Astrocyte of the cerebellum (primary cell): ENCODE data around the gene PLEKHO2.

ENCODE experiments used
- DNase-seq: peaks from one replicate; pipeline ENCODE4 v3.0.0-alpha.2; 2011; ENCODE audit warnings: low read depth
- H3K4me3 ChIP-seq: 2 replicates; pipeline ENCODE4 v1.5.1; 2011; ENCODE audit warnings: mild to moderate bottlenecking, low read depth, low read length, moderate library complexity
- in situ Hi-C: cut with HindIII; loops from 2 replicates; pipeline ENCODE4 v1.10.0; 2017; ENCODE audit warnings: low sequenced_read_pairs
- TF ChIP-seq, protein P1 (sequence below): IDR thresholded peaks from 2 replicates; pipeline ENCODE4 v1.5.1; 2012; ENCODE audit warnings: low read length, low read depth, moderate library complexity, mild to moderate bottlenecking; ENCODE audit errors: missing control alignments

Gene PLEKHO2

DNA sequence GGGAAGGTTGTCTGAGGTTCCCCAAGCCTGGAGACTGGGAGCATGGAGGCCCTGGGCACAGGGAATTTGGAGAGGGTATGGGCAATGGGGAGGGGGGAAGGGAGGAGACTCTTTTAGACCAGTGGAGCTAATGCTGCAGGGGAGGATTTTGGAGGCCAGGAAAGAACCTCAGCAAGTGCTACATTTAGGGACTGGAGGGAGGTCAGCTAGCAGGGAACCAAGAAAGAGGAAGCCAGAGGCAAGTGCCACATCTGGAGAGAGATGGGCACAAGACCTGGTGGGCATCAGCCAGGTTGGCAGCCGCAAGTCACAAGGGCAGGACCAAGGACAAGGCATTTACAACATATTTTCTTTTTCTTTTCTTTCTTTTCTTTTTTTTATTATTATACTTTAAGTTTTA is 20.7 kb downstream of the PLEKHO2 start:
- H3K4me3 ChIP-seq = no peak overlapping the region
- TF ChIP-seq, protein P1, sequence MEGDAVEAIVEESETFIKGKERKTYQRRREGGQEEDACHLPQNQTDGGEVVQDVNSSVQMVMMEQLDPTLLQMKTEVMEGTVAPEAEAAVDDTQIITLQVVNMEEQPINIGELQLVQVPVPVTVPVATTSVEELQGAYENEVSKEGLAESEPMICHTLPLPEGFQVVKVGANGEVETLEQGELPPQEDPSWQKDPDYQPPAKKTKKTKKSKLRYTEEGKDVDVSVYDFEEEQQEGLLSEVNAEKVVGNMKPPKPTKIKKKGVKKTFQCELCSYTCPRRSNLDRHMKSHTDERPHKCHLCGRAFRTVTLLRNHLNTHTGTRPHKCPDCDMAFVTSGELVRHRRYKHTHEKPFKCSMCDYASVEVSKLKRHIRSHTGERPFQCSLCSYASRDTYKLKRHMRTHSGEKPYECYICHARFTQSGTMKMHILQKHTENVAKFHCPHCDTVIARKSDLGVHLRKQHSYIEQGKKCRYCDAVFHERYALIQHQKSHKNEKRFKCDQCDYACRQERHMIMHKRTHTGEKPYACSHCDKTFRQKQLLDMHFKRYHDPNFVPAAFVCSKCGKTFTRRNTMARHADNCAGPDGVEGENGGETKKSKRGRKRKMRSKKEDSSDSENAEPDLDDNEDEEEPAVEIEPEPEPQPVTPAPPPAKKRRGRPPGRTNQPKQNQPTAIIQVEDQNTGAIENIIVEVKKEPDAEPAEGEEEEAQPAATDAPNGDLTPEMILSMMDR = no peak
- in situ Hi-C loops = no loop called here
- no peak for DNase-seq

GRCh38 chr15:64864068-64864467 is 22.4 kb downstream of the PLEKHO2 start:
- no peak overlapping the region for H3K4me3 ChIP-seq
- TF ChIP-seq, protein P1 = no peak
- no peak for DNase-seq
- in situ Hi-C loops = no loop called here

- H3K4me3 ChIP-seq = no peak overlapping the region
- in situ Hi-C loops = no loop called here
- no peak for DNase-seq
- TF ChIP-seq, protein P1 = no peak
These were observed 23.6 kb downstream of the PLEKHO2 start for GRCh38 chr15:64865126-64865997.

DNA sequence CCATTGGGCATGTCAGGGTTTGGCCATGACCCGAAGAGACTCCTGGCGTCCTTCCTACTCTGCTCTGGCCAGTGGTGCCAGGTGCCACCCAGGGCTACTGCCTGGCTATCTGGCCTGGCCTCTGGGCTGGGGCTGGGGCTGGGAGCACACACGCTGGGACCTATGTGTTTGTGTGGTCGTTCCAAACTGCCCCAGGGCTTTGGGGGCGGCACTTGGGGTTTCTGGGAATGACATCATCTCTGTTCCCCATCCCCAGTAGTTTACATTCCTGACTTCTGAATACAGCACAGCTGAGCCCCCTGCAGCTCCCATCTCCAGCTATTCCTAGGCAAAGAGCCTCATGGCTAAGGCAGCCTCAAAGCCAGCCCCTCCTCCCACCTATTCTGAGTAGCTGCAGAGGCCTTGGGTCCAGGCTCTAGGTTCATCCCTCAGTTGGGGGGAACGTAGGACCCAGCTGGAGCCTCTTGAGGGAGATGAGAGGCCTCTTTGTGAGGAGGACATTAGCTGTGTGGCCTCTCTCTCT is 24.3 kb downstream of the PLEKHO2 start:
- TF ChIP-seq, protein P1 = no peak
- DNase-seq = peak; percentile 95
- in situ Hi-C loops = no loop called here
- H3K4me3 ChIP-seq = no peak overlapping the region

DNA sequence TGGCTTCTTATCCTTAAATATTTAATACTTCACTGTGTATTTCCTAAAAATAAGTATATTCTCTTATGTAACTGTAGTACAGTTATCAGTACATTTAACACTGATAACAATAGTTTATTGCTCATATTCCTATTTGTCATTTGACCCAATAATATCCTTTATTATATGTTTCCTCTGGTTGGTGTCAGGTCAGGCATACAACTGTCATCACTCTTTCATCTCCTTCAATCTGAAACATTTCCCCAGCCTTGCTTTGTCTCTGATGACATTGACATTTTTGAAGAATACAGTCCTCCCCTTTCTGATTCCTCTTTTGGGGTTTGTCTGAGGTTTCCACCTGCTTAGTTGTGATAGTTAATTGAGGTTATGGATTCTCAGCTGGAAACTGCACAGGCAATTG is 27.8 kb downstream of the PLEKHO2 start:
- TF ChIP-seq, protein P1 = no peak
- DNase-seq = no peak
- in situ Hi-C loops = no loop called here
- H3K4me3 ChIP-seq = no peak overlapping the region

DNA sequence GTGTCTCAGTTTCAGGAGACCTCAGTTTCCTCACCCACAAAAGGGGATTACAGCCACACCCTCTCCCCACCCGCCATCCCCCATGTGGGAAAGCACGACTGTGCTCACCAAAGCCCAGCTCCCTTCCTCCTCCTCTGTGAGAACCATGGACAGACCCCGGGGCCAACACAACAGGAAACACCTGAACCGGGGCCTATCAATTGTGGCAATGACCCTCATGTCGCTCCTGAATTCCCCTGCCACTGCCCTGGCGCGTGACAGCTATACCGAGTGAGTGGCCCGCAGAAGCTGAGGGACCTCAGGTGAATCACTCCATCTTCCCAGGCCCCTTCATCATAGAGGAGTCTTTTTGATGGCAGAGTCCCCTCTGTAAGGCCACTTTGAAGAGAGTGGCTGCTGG is 28.6 kb downstream of the PLEKHO2 start:
- H3K4me3 ChIP-seq = no peak overlapping the region
- no peak for DNase-seq
- in situ Hi-C loops = no loop called here
- TF ChIP-seq, protein P1 = no peak
